ENCODE measurements around the gene CSNK1E.
"Not testable (repeated sequence)": the region's sequence is repeated elsewhere in the genome, so short reads cannot be mapped to it uniquely, and the experiment has no call there.

The CSNK1E gene

DNA sequence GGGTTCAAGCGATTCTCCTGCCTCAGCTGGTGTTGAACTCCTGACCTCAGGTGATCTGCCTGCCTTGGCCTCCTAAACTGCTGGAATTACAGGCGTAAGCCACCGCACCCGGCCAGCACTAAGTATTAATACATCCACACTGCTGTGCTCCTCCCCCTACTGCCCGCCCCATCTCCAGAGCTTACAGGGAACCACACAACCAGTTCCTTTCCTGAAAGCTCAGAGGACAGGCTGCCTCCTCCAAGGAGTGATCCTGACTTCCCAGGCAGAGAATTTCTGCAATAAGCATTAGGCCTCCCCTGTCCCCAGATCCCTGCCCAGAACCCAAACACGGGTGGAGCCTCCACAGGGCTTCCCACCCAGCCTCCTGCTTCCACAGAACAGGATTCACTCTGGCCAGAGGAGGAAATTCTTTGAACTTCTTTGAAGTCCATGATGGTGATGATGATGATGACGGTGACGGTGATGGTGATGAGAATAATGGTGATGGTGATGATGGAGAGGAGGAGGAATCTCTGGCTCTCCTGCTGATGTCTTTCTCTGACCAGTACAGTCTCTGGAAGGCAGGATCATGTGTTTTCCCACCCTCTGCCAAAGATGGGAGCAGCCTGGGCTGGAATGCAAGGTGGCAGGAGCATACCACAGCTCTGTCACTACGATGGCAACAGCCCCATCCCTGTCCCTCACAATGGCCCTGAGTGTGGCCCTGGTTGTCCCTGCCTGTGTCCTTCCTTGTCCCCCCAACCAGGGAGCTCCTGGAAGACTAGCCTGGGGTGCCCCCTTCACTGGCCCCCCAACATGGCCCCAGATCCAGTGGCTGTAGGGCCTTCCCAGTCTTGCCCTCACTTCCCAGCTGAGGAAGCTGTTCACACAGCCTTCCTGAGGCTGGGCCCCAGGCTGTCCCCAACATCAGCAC is 33.5 kb upstream of the CSNK1E start:
- no peak for TF ChIP-seq ZFX (IDR thresholded peaks at IDR 0.05)
- TF ChIP-seq, protein P1, sequence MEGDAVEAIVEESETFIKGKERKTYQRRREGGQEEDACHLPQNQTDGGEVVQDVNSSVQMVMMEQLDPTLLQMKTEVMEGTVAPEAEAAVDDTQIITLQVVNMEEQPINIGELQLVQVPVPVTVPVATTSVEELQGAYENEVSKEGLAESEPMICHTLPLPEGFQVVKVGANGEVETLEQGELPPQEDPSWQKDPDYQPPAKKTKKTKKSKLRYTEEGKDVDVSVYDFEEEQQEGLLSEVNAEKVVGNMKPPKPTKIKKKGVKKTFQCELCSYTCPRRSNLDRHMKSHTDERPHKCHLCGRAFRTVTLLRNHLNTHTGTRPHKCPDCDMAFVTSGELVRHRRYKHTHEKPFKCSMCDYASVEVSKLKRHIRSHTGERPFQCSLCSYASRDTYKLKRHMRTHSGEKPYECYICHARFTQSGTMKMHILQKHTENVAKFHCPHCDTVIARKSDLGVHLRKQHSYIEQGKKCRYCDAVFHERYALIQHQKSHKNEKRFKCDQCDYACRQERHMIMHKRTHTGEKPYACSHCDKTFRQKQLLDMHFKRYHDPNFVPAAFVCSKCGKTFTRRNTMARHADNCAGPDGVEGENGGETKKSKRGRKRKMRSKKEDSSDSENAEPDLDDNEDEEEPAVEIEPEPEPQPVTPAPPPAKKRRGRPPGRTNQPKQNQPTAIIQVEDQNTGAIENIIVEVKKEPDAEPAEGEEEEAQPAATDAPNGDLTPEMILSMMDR (conservative IDR thresholded peaks at IDR 0.05) = no peak
- H3K27ac ChIP-seq = no peak overlapping the region

DNA sequence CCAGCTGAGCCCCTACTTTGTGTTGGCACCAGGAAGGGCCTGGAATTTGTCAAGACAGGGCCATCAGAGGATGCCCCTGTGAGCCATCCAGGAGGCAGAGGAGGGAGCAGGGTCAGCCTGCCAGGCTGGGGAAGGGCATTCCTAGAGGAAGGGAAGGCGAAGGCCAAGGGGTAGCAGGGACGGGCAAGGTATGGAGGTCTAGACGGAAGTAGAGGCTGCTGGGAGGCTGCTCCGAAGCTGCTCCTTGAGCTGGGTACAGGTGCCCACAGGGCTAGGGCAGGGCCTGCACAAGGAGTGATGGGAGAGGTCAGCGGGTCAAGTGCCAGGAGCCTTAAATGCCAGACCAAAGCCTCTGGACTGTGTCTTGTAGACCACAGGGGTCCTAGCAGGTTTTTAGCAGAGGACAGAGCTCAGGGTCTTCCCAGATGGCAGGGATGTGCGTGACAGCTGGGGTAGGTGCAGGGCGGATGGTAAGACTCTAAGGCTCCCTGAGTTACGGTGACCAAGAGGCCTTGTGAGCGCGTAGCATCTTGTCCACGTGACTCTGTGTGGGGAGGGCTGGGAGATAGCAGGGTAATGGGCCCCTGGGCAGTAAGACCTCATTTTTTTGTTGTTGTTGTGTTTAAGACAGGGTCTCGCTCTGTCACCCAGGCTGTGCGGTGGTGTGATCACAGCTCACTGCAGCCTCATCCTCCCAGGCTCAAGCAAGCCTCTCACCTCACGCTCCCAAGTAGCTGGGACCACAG is 31.7 kb upstream of the CSNK1E start:
- no peak overlapping the region for H3K27ac ChIP-seq
- no peak for TF ChIP-seq ZFX (IDR thresholded peaks at IDR 0.05)
- TF ChIP-seq, protein P1 (conservative IDR thresholded peaks at IDR 0.05) = no peak

DNA sequence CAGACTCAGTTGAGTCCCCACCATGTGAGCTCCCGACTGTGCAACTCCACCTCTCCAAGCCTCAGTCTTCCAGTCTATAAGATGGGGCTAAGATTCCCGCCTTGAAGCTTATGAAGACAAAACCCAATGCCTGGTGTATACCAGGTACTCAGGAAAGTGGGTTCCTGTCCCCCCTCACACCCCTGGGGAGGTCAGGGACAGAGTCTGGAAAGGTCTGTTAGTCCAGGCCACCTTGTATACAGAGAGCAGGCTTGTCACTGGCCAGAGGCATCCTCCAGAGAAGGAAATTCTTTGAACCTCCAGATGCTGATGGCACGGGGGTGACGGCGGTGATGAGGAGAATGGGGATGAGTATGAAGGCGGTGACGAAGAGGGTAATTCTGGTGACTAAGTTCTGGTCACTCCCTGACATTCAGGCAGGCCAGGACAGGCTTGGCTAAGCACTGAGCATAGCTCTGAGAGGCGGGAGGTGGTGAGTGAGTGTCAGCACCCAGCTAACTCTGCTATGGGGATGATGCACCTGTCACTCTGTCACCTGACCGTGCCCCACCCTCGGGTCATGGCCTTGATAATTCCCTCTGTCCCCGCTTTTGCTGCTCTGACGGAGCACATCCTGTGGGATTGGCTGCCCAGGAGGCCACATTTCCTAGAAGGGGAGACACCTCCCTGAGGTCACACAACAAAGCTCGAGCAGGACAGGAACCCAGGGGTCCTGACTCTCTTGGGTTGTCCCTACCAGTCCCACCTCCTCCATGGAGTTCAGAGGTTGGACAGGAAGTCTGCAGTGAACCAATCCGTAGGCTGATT is 30.9 kb upstream of the CSNK1E start:
- H3K27ac ChIP-seq = no peak overlapping the region
- no peak for TF ChIP-seq ZFX (IDR thresholded peaks at IDR 0.05)
- TF ChIP-seq, protein P1 (conservative IDR thresholded peaks at IDR 0.05) = no peak

DNA sequence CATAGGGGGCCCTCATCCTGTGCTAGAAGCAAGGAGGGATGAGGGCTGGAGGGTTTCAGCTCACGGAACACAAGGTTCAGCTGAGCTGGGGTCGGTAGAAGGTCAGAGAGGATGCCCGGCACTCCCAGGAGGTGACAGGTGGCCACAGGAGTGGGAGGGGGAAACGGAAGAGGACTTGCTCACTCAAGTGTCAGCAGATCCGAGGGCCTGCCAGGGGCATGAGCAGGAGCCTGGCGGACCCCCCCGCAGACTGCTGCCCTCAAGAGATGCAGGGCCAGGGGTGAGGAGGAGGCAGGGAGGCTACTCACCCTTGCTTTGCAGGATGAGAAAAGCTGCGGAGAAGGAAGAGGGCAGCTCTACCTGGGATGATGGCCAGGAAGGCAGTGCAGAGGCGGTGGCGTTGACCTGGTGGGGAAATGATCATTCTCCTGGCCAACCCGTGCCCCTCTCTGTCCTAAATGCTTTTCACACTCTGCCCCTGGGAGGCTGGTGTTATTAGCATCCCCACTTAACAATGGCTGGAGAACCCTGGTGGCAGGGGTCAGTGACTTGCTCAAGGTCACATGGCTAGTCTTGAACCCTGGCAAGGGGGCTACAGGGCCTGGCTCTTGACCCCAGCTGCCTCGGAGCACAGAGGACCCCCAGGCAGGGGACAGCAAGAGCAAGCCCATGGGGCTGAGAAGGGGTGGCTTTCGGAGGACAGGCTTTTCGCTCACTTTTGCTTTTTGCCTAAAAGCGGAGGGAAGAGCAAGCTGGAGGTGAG is 30.1 kb upstream of the CSNK1E start:
- H3K27ac ChIP-seq = no peak overlapping the region
- no peak for TF ChIP-seq ZFX (IDR thresholded peaks at IDR 0.05)
- TF ChIP-seq, protein P1 (conservative IDR thresholded peaks at IDR 0.05) = no peak

DNA sequence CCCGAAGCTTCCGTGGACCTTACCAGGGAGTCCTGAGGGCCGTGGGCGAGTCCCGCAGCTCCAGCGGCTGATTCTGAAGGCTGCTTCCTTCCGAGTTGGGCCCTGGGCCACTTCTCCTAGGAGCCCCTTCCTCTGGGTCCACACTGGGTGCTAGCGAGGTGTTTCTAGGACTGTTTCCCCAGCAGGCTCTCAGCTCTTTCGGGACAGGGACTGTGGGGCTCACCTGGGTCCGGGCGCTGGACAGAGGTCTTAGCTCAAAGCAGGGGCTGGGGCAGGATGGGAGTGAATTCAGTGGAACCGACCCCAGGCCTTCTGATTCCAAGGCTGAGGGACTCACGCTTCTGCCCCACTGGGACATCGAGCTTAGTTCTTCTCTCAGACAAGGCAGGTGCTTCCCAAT is 29.3 kb upstream of the CSNK1E start:
- TF ChIP-seq ZFX (IDR thresholded peaks at IDR 0.05) = no peak
- TF ChIP-seq, protein P1 (conservative IDR thresholded peaks at IDR 0.05) = no peak
- no peak overlapping the region for H3K27ac ChIP-seq

DNA sequence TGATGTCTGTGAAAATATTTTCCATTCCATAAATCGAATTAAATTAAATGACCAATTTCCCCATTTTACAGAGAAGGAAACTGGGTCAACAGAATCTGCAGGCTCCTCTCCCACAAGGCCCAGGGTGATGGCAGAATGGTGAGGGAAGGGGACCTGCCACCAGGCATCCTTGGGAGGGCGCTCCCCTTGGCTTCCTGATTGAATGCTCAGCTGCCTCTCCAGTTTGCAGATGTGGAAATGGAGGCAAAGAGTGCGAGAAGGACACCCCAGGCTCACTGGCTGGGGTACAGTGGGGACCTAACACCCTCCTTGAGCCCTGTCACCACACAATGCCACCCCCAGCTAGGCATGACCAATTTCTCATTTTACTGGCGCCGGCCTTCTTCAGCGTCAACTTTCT is 28.5 kb upstream of the CSNK1E start:
- no peak overlapping the region for H3K27ac ChIP-seq
- no peak for TF ChIP-seq ZFX (IDR thresholded peaks at IDR 0.05)
- TF ChIP-seq, protein P1 (conservative IDR thresholded peaks at IDR 0.05) = no peak

DNA sequence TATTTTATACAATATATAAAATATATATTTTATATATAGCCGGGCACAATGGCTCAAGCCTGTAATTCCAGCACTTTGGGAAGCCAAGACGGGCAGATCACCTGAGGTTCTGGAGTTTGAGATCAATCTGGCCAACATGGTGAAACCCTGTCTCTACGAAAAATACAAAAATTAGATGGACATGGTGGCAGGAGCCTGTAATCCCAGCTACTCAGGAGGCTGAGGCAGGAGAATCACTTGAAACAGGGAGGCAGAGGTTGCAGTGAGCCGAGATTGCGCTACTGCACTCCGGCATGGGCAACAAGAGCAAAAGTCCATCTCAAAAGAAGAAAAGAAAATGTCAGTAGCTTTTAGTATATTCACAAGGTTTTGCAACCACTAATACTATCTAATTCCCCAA is 22.7 kb upstream of the CSNK1E start:
- not testable (repeated sequence) for H3K27ac ChIP-seq
